ENCODE results near the gene ERFE. TPM values are rescaled to one million over a fixed set of nuclear protein-coding genes. Genes with fewer than 3 reads are reported as not detected.

ERFE gene
- total and polyA plus RNA-seq, 2 of the 4 experiments (the other 2 are of a cell fraction): 1.3 to 3.5 TPM

DNA sequence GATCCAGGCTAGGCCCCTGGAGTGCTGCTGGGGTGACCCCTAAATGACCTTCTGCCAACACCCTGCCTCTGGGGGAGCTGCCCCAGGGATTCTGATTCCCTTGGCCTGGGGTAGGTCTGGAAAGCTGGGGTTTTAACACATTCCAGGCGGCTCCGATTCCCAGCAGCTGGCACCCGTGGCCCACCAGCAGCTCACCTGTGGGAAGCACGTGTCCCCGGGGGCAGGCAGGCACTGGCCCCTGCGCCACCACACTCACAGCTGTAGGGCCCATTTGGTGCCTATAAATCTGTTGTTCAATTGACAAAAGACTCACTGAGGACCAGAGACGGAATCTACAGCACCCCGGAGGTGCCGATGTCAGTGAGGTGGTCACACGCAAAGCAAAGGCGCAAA is 24.4 kb upstream of the ERFE start:
- intact Hi-C loops (cut with micrococcal nuclease): no loop called here
- Histone ChIP-seq H3K23ac (ENCODE audit: low read depth, low read length) (no peak overlapping the region), H4K91ac (ENCODE audit: insufficient read depth, low read depth, low read length) (no peak overlapping the region), H2AK9ac (replicated peaks; ENCODE audit: low read depth, low read length, poor library complexity) (no peak overlapping the region), H4K8ac (ENCODE audit: low read depth in 2 of 2, low read length in 2 of 2) (no peak overlapping the region), H3K4me1 (ENCODE audit: control insufficient read depth, insufficient read depth, low read length) (peaks cover 7% of the 10 kb centered on the region), H3K18ac (ENCODE audit: low read depth, low read length) (no peak overlapping the region), H3K36me3 (ENCODE audit: control insufficient read depth, insufficient read depth, low read length) (no peaks in the 10 kb centered on the region), H3K9me1 (ENCODE audit: insufficient read depth, low read length) (0 out of 2 replicates have a peak, but pooled peaks cover 5% of the 10 kb centered on the region), H3K14ac (replicated peaks; ENCODE audit: low read depth, low read length) (no peak overlapping the region), H3K79me1 (ENCODE audit: low read depth in 1 of 2, low read length in 2 of 2) (no peaks in the 10 kb centered on the region), H3K4me2 (ENCODE audit: low read depth, low read length) (no peak overlapping the region), H3K9me3 (ENCODE audit: control insufficient read depth, insufficient read depth, low read length) (no peaks in the 10 kb centered on the region), H3K56ac (ENCODE audit: extremely low read depth, insufficient read depth, low read length) (no peak overlapping the region), H2AK5ac (ENCODE audit: low read depth, low read length) (no peak overlapping the region), H2AFZ (replicated peaks; ENCODE audit: low read length, poor library complexity) (no peak overlapping the region), H3K9ac (ENCODE audit: low read depth, low read length) (no peak overlapping the region), H2BK15ac (ENCODE audit: low read depth, low read length) (no peak overlapping the region), H3K27ac (ENCODE audit: insufficient read depth, low read length) (no peak overlapping the region), H4K5ac (ENCODE audit: low read depth, low read length) (no peak overlapping the region), H4K20me1 (ENCODE audit: insufficient read depth, low read length) (no peaks in the 10 kb centered on the region), H3K4ac (ENCODE audit: low read depth, low read length) (no peak overlapping the region), H2BK5ac (ENCODE audit: low read depth, low read length, poor library complexity, severe bottlenecking) (no peak overlapping the region), H2BK120ac (ENCODE audit: low read depth, low read length) (no peak overlapping the region), H3K27me3 (ENCODE audit: control insufficient read depth, insufficient read depth, low read length) (no peaks in the 10 kb centered on the region), H3K4me3 (ENCODE audit: insufficient read depth, low read depth, low read length) (no peak overlapping the region), H2BK20ac (ENCODE audit: low read depth, low read length) (no peak overlapping the region)
- BruUV-seq (replicated peaks): no TSS peak
- DNase-seq: no peak
- 93% methylated on average over 5 of the region's 11 CpGs; no CpG with 5 or more reads in 1 of the 2 experiments for WGBS, 2 experiments (ENCODE audit: extremely low coverage in 2 of 2, insufficient read length in 1 of 2)
- TF ChIP-seq FOS (IDR thresholded peaks at IDR 0.05; ENCODE audit: low read depth, low read length) (no peak), CHD1 (IDR thresholded peaks at IDR 0.05; ENCODE audit: low read depth, low read length) (no peak), SMC3 (IDR thresholded peaks at IDR 0.05; ENCODE audit: low read depth, low read length) (no peak), CEBPB (IDR thresholded peaks at IDR 0.05; ENCODE audit: low read depth, low read length) (no peak), MXI1 (IDR thresholded peaks at IDR 0.05; ENCODE audit: borderline replicate concordance, low read depth, low read length) (no peak), RAD21 (IDR thresholded peaks at IDR 0.05; ENCODE audit: low read length) (no peak), RCOR1 (IDR thresholded peaks at IDR 0.05; ENCODE audit: insufficient replicate concordance, low read length) (no peak), RFX5 (IDR thresholded peaks at IDR 0.05; ENCODE audit: low read depth, low read length) (no peak)
- TF ChIP-seq, protein P1, sequence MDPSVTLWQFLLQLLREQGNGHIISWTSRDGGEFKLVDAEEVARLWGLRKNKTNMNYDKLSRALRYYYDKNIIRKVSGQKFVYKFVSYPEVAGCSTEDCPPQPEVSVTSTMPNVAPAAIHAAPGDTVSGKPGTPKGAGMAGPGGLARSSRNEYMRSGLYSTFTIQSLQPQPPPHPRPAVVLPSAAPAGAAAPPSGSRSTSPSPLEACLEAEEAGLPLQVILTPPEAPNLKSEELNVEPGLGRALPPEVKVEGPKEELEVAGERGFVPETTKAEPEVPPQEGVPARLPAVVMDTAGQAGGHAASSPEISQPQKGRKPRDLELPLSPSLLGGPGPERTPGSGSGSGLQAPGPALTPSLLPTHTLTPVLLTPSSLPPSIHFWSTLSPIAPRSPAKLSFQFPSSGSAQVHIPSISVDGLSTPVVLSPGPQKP (IDR thresholded peaks at IDR 0.05; ENCODE audit: borderline replicate concordance, low read depth, low read length): no peak
- TF ChIP-seq, protein P2, sequence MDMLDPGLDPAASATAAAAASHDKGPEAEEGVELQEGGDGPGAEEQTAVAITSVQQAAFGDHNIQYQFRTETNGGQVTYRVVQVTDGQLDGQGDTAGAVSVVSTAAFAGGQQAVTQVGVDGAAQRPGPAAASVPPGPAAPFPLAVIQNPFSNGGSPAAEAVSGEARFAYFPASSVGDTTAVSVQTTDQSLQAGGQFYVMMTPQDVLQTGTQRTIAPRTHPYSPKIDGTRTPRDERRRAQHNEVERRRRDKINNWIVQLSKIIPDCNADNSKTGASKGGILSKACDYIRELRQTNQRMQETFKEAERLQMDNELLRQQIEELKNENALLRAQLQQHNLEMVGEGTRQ (IDR thresholded peaks at IDR 0.05; ENCODE audit: low read depth, low read length): no peak
- TF ChIP-seq, protein P3, sequence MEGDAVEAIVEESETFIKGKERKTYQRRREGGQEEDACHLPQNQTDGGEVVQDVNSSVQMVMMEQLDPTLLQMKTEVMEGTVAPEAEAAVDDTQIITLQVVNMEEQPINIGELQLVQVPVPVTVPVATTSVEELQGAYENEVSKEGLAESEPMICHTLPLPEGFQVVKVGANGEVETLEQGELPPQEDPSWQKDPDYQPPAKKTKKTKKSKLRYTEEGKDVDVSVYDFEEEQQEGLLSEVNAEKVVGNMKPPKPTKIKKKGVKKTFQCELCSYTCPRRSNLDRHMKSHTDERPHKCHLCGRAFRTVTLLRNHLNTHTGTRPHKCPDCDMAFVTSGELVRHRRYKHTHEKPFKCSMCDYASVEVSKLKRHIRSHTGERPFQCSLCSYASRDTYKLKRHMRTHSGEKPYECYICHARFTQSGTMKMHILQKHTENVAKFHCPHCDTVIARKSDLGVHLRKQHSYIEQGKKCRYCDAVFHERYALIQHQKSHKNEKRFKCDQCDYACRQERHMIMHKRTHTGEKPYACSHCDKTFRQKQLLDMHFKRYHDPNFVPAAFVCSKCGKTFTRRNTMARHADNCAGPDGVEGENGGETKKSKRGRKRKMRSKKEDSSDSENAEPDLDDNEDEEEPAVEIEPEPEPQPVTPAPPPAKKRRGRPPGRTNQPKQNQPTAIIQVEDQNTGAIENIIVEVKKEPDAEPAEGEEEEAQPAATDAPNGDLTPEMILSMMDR (conservative IDR thresholded peaks at IDR 0.05; ENCODE audit: low read depth, low read length): no peak
- POLR2A ChIA-PET (ENCODE audit: unreplicated experiment): no interaction called here
- dilution Hi-C loops (cut with HindIII; ENCODE audit: low sequenced_read_pairs, unreplicated experiment): no loop called here
- in situ Hi-C loops (cut with MboI; ENCODE audit: low sequenced_read_pairs): no loop called here
- CTCF ChIA-PET: no interaction called here
- no peak for ATAC-seq (ENCODE audit: low read depth)

All from IMR-90 (cell line).